ENCODE measurements around the gene USP32. TPM values are rescaled to one million over a fixed set of nuclear protein-coding genes. Genes with fewer than 3 reads are reported as not detected.

Gene USP32
- total and polyA plus RNA-seq, 2 donors (not counting 3 experiments of a cell fraction or from before 2014, with no cell fraction given) = 15.7 to 52.9 TPM

DNA sequence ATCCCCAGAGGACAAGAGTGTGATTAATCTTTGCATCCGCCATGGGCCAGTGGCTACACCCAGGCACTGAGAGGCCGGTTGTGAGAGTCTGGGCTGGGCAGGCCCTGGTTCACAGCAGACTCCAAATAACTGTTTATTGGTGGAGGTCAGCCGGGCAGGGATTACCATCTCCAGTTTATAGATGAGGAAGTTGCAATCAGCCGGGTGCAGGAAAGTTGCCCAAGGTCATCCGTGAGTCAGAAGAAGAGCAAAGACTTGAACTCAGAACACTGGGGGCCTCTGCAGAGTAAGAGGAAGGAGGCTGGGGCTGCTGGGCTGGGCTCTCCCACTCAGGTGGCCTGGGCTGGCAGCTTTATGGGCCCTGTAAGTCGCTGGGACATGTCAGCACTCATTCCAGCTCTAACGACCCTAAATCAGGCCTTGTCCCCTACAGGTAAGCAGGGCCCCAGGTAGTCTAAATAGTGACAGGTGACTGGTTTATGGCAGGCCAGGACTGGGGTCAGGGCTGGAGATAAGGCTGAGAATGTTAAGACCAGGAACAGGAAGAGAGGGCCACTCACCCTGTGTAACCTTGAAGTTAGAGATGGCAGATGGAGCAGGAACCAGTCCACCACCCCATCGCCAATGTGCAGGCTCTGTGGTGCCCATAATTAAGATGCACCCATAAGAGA lies 244.2 kb downstream of the USP32 start:
- no peaks in the 10 kb centered on the region for H3K79me2 ChIP-seq (ENCODE audit: control insufficient read depth, insufficient read depth, low read length)
- no peak overlapping the region for H2AFZ ChIP-seq (ENCODE audit: low read depth, low read length)
- no peak for FAIRE-seq
- no peak overlapping the region for H3K9ac ChIP-seq (replicated peaks; ENCODE audit: extremely low read depth, insufficient read depth, low read length)
- no peak overlapping the region for H3K27ac ChIP-seq (ENCODE audit: insufficient read depth, low read depth, low read length)
- H3K4me2 ChIP-seq (ENCODE audit: insufficient read depth, low read length) = no peak overlapping the region
- no peak for TF ChIP-seq FOS (IDR thresholded peaks at IDR 0.05; ENCODE audit: borderline replicate concordance, insufficient read depth, low read length)
- TF ChIP-seq GATA2 (IDR thresholded peaks at IDR 0.05; ENCODE audit: insufficient read depth, insufficient read length, low read depth, low read length) = no peak
- no peak for TF ChIP-seq MYC (IDR thresholded peaks at IDR 0.05; ENCODE audit: low read depth, low read length)
- TF ChIP-seq EZH2 (IDR thresholded peaks at IDR 0.05; ENCODE audit: borderline replicate concordance, low read depth, low read length, severe bottlenecking) = no peak
- TF ChIP-seq JUN (IDR thresholded peaks at IDR 0.05; ENCODE audit: borderline replicate concordance, insufficient read depth, insufficient read length, low read depth) = no peak
- TF ChIP-seq, protein P1, sequence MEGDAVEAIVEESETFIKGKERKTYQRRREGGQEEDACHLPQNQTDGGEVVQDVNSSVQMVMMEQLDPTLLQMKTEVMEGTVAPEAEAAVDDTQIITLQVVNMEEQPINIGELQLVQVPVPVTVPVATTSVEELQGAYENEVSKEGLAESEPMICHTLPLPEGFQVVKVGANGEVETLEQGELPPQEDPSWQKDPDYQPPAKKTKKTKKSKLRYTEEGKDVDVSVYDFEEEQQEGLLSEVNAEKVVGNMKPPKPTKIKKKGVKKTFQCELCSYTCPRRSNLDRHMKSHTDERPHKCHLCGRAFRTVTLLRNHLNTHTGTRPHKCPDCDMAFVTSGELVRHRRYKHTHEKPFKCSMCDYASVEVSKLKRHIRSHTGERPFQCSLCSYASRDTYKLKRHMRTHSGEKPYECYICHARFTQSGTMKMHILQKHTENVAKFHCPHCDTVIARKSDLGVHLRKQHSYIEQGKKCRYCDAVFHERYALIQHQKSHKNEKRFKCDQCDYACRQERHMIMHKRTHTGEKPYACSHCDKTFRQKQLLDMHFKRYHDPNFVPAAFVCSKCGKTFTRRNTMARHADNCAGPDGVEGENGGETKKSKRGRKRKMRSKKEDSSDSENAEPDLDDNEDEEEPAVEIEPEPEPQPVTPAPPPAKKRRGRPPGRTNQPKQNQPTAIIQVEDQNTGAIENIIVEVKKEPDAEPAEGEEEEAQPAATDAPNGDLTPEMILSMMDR (IDR thresholded peaks at IDR 0.05; ENCODE audit: extremely low read depth in 1 of 2, insufficient read depth in 1 of 2, low read depth in 1 of 2, low read length in 2 of 2) = no peak
- no peak for TF ChIP-seq POLR2A (IDR thresholded peaks at IDR 0.05; ENCODE audit: low read depth, low read length)
- no peak for TF ChIP-seq POLR2AphosphoS5 (IDR thresholded peaks at IDR 0.05; ENCODE audit: insufficient read depth, low read depth, low read length)
- TF ChIP-seq, protein P2, sequence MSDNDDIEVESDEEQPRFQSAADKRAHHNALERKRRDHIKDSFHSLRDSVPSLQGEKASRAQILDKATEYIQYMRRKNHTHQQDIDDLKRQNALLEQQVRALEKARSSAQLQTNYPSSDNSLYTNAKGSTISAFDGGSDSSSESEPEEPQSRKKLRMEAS (IDR thresholded peaks at IDR 0.05; ENCODE audit: insufficient read depth, insufficient read length) = no peak
- CTCF ChIA-PET = no interaction called here
- H3K27me3 ChIP-seq (ENCODE audit: control insufficient read depth in 2 of 2, insufficient read depth in 2 of 2, low read length in 2 of 2) = peaks cover 69 to 74% of the 10 kb centered on the region in 2 experiments
- H4K20me1 ChIP-seq (replicated peaks; ENCODE audit: control insufficient read depth, extremely low read depth, insufficient read depth, low read length) = no peaks in the 10 kb centered on the region
- H3K4me1 ChIP-seq (ENCODE audit: control insufficient read depth, extremely low read depth, insufficient read depth, low read length) = peaks cover 10% of the 10 kb centered on the region
- no peak overlapping the region for H3K4me3 ChIP-seq (replicated peaks in 1 of 3; ENCODE audit: insufficient read depth in 1 of 3, low read depth in 1 of 3, low read length in 3 of 3)
- dilution Hi-C loops (cut with MboI; ENCODE audit: extremely low pct_ligation_motif_present, low sequenced_read_pairs) = no loop called here
- intact Hi-C loops (cut with micrococcal nuclease) = loop anchor here (10.0 kb wide), 3 partner anchors 247 to 487 kb away; partner anchors contain the start of gene USP32
- H3K9me1 ChIP-seq (replicated peaks; ENCODE audit: control insufficient read depth, extremely low read depth, insufficient read depth, low read length) = no peaks in the 10 kb centered on the region
- no peaks in the 10 kb centered on the region for H3K9me3 ChIP-seq (replicated peaks; ENCODE audit: control insufficient read depth, insufficient read depth, low read length)
- POLR2A ChIA-PET = no interaction called here
- no peaks in the 10 kb centered on the region for H3K36me3 ChIP-seq (ENCODE audit: control insufficient read depth in 2 of 2, extremely low read depth in 1 of 2, insufficient read depth in 2 of 2, low read length in 2 of 2)
- DNase-seq (ENCODE audit: low read depth, low spot score) = no peak
- BruUV-seq (replicated peaks) = no TSS peak

Measured in endothelial cell of umbilical vein (primary cell).